HL-60 (cell line): ENCODE results near the gene GTPBP4.

Experiments
- DNase-seq, 2 experiments: peaks; one replicate each; pipeline ENCODE4 v3.0.0-alpha.2; 2010 to 2020; ENCODE audit warnings: low read depth in 1 of 2, low spot score in 1 of 2
- H3K27ac ChIP-seq: fragments of 250-450 bp; sonication (Bioruptor Pico); replicated peaks from 2 replicates; pipeline ENCODE4 v1.5.1; 2020; ENCODE audit warnings: mild to moderate bottlenecking, moderate library complexity
- H3K27me3 ChIP-seq: fragments of 250-450 bp; sonication (Bioruptor Pico); 2 replicates; pipeline ENCODE4 v1.5.1; 2021; ENCODE audit warnings: mild to moderate bottlenecking, moderate library complexity; ENCODE audit not compliant: insufficient read depth, poor library complexity, severe bottlenecking
- H3K4me3 ChIP-seq: replicated peaks from 2 replicates; pipeline ENCODE4 v1.5.1; 2011; ENCODE audit warnings: mild to moderate bottlenecking, control low read depth, low read length; ENCODE audit not compliant: insufficient read depth
- GABPA ChIP-seq: IDR thresholded peaks from 2 replicates; pipeline ENCODE4 v1.6.1; 2012; ENCODE audit warnings: low read depth
- POLR2AphosphoS5 ChIP-seq: IDR thresholded peaks from 2 replicates; pipeline ENCODE4 v1.6.1; 2012; ENCODE audit warnings: low read depth
- SPI1 ChIP-seq: IDR thresholded peaks from 2 replicates; pipeline ENCODE4 v1.6.1; 2012; ENCODE audit warnings: low read depth, mild to moderate bottlenecking, borderline replicate concordance
- TF ChIP-seq, protein P1 (sequence below): IDR thresholded peaks from 2 replicates; pipeline ENCODE4 v1.6.1; 2012; ENCODE audit warnings: low read depth; ENCODE audit not compliant: insufficient replicate concordance
- TF ChIP-seq, protein P2 (sequence below): IDR thresholded peaks from one replicate; pipeline ENCODE4 v1.5.1; 2011; ENCODE audit warnings: low read length, control low read depth, inconsistent platforms; ENCODE audit not compliant: insufficient read depth

The GTPBP4 gene

DNA sequence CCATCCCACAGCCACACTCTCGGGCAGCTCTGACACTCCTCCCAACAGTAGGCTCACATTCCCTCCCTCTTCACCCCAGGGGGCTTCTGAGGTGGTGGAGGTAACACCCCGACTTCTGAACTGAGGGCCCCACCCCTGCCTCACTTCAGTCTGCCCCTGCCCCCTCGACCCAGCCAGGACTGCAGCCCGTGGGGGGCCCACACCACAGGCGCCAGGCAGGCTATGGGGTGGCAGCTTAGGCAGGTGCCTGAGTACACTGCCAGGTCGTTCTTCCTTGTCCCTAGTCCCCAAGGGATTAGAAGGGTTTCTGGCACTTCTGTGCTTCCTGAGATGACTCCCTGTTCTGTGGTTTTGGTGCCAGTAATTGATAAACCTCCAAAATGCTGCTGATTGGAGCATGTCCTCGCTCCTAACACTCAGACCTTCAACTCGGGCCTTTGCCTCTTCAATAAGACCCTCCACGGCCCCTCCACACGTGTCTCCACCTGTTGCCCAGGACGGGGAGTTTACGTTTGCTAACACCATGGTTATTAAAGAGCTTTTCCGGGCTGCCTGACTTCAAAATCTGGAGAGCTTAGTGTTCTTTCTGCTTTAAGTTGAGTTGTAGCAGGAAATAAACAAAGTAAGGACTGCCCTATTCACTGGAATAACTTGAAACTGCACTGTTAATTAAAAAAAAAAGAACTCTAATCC is 33.0 kb upstream of the GTPBP4 start:
- TF ChIP-seq, protein P1, sequence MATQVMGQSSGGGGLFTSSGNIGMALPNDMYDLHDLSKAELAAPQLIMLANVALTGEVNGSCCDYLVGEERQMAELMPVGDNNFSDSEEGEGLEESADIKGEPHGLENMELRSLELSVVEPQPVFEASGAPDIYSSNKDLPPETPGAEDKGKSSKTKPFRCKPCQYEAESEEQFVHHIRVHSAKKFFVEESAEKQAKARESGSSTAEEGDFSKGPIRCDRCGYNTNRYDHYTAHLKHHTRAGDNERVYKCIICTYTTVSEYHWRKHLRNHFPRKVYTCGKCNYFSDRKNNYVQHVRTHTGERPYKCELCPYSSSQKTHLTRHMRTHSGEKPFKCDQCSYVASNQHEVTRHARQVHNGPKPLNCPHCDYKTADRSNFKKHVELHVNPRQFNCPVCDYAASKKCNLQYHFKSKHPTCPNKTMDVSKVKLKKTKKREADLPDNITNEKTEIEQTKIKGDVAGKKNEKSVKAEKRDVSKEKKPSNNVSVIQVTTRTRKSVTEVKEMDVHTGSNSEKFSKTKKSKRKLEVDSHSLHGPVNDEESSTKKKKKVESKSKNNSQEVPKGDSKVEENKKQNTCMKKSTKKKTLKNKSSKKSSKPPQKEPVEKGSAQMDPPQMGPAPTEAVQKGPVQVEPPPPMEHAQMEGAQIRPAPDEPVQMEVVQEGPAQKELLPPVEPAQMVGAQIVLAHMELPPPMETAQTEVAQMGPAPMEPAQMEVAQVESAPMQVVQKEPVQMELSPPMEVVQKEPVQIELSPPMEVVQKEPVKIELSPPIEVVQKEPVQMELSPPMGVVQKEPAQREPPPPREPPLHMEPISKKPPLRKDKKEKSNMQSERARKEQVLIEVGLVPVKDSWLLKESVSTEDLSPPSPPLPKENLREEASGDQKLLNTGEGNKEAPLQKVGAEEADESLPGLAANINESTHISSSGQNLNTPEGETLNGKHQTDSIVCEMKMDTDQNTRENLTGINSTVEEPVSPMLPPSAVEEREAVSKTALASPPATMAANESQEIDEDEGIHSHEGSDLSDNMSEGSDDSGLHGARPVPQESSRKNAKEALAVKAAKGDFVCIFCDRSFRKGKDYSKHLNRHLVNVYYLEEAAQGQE = no peak
- TF ChIP-seq SPI1 (no peak), GABPA (no peak), POLR2AphosphoS5 (no peak)
- TF ChIP-seq, protein P2, sequence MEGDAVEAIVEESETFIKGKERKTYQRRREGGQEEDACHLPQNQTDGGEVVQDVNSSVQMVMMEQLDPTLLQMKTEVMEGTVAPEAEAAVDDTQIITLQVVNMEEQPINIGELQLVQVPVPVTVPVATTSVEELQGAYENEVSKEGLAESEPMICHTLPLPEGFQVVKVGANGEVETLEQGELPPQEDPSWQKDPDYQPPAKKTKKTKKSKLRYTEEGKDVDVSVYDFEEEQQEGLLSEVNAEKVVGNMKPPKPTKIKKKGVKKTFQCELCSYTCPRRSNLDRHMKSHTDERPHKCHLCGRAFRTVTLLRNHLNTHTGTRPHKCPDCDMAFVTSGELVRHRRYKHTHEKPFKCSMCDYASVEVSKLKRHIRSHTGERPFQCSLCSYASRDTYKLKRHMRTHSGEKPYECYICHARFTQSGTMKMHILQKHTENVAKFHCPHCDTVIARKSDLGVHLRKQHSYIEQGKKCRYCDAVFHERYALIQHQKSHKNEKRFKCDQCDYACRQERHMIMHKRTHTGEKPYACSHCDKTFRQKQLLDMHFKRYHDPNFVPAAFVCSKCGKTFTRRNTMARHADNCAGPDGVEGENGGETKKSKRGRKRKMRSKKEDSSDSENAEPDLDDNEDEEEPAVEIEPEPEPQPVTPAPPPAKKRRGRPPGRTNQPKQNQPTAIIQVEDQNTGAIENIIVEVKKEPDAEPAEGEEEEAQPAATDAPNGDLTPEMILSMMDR = no peak
- no peak for DNase-seq

DNA sequence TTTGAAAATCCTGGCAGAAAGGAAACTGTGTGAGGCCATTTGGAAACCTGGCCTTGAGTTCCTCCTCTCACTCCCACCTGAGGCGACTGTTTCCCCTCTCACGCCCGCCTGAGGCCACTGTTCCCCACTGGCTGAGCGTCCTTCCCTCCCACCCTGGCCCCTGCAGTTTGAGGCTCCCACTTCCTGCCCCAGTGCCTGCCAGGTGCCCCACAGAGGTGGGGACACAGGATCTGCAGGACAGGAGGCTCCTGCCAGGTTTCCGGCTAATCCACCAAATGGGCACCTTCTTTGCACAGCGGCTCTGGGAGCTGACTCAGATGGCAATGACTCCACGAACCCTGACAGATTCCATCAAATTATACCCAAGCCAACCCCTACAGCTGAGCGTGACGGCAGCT is 32.4 kb upstream of the GTPBP4 start:
- Histone ChIP-seq H3K27me3 (no peaks in the 10 kb centered on the region), H3K4me3 (no peak overlapping the region), H3K27ac (no peak overlapping the region)
- TF ChIP-seq, protein P2 = no peak
- TF ChIP-seq POLR2AphosphoS5 = no peak
- TF ChIP-seq, protein P1 = no peak
- no peak for TF ChIP-seq GABPA
- no peak for TF ChIP-seq SPI1
- no peak for DNase-seq

More for the DNA sequence above, 33.0 kb upstream of the GTPBP4 start:
- H3K27ac ChIP-seq = no peak overlapping the region
- H3K27me3 ChIP-seq = no peaks in the 10 kb centered on the region
- H3K4me3 ChIP-seq = no peak overlapping the region

DNA sequence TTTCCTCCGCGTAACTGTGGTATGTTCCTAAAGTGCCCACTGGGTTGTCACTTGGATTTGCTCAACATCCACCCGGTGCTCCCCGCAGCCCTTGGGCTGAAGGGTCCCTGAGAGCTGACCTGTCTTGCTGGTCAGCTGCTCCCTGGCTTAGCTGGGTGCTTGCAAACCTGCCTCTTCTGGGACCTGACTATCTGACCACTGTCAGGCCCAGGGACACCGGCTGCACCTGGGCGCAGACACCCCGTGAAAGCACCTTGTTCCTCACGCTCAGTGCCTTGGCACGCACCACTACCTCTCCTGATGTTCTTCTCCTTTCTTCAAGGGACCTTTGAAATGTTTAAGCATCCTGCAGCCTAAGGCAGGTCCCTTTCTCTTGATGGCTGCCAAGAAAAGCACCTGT is 30.1 kb upstream of the GTPBP4 start:
- H3K27me3 ChIP-seq = no peaks in the 10 kb centered on the region
- no peak overlapping the region for H3K27ac ChIP-seq
- no peak for DNase-seq
- no peak overlapping the region for H3K4me3 ChIP-seq
- TF ChIP-seq SPI1 = no peak
- TF ChIP-seq, protein P1 = no peak
